T-helper 1 cell treated with Interleukin-12 subunit alpha and Interleukin-12 subunit beta and Interleukin-4 antibody, amounts not matched to agents 30 μg/mL and 1 μg/mL, for 36 hours (primary cell): Measurements from ENCODE around the gene MS4A18.
A peak's percentile ranks its signal among the peaks of the same experiment; 100 is the strongest.

Experiments used
- H3K27ac Mint-ChIP-seq: one replicate; pipeline ENCODE4 v1.8.0; 2021; ENCODE audit warnings: mild to moderate bottlenecking, mixed read lengths
- H3K27me3 Mint-ChIP-seq: one replicate; pipeline ENCODE4 v1.8.0; 2021; ENCODE audit warnings: low read depth, mixed read lengths
- H3K36me3 Mint-ChIP-seq: one replicate; pipeline ENCODE4 v1.8.0; 2021; ENCODE audit warnings: low read depth, mixed read lengths
- H3K4me1 Mint-ChIP-seq: one replicate; pipeline ENCODE4 v1.8.0; 2021; ENCODE audit warnings: low read depth, mixed read lengths
- H3K4me3 Mint-ChIP-seq: one replicate; pipeline ENCODE4 v1.8.0; 2021; ENCODE audit warnings: mild to moderate bottlenecking, moderate library complexity, mixed read lengths
- H3K9me3 Mint-ChIP-seq: one replicate; pipeline ENCODE4 v1.8.0; 2021; ENCODE audit warnings: mixed read lengths

MS4A18 gene

DNA sequence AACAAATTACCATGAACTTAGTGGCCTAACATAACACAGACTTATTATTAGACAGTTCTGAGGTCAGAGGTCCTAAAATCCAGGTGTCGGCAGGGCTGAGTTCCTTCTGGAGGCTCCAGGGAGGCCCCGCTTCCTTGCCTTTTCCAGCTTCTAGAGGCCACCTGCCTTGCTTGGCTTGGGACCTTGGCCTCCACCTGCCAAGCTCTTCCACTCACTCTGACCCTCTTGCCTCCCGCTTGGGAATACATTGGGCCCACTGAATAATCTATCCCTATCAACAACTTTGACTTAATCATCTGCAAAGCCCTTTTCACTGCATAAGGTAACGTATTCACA lies 57.4 kb downstream of the MS4A18 start:
- H3K36me3 Mint-ChIP-seq, result no peaks in the 10 kb centered on the region
- H3K4me1 Mint-ChIP-seq, result no peaks in the 10 kb centered on the region
- H3K27me3 Mint-ChIP-seq, result peaks cover 11% of the 10 kb centered on the region
- no peak overlapping the region for H3K27ac Mint-ChIP-seq
- H3K4me3 Mint-ChIP-seq, result no peak overlapping the region
- no peaks in the 10 kb centered on the region for H3K9me3 Mint-ChIP-seq

- H3K27ac Mint-ChIP-seq, result no peak overlapping the region
- no peaks in the 10 kb centered on the region for H3K4me1 Mint-ChIP-seq
- H3K9me3 Mint-ChIP-seq, result no peaks in the 10 kb centered on the region
- H3K27me3 Mint-ChIP-seq, result peaks cover 6% of the 10 kb centered on the region
- H3K36me3 Mint-ChIP-seq, result no peaks in the 10 kb centered on the region
- no peak overlapping the region for H3K4me3 Mint-ChIP-seq
Measured at GRCh38 chr11:60782393-60783140, 58.0 kb downstream of the MS4A18 start.

- Mint-ChIP-seq H3K36me3 (no peaks in the 10 kb centered on the region), H3K27ac (no peak overlapping the region), H3K9me3 (no peaks in the 10 kb centered on the region), H3K4me3 (no peak overlapping the region), H3K4me1 (no peaks in the 10 kb centered on the region), H3K27me3 (peaks cover 3% of the 10 kb centered on the region)
Measured at GRCh38 chr11:60783141-60783484, 58.6 kb downstream of the MS4A18 start.

DNA sequence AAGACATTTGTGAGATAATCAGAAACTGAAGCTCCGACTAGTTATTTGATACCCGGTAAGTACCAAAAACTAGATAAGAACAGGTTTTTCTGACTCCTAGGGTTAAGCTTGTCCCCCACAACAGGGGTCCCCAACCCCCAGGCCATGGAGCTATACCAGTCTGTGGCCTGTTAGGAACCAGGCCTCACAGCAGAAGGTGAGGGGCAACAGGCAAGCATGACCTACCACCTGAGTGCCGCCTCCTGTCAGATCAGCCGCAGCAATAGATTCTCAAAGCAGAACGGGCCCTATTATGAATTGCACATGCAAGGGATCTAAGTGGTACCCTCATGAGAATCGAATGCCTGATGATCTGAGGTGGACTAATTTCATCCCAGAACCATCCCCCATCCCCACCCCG lies 59.4 kb downstream of the MS4A18 start:
- H3K27ac Mint-ChIP-seq, result no peak overlapping the region
- no peaks in the 10 kb centered on the region for H3K36me3 Mint-ChIP-seq
- H3K4me3 Mint-ChIP-seq, result no peak overlapping the region
- H3K4me1 Mint-ChIP-seq, result no peaks in the 10 kb centered on the region
- H3K27me3 Mint-ChIP-seq, result no peaks in the 10 kb centered on the region
- no peaks in the 10 kb centered on the region for H3K9me3 Mint-ChIP-seq

DNA sequence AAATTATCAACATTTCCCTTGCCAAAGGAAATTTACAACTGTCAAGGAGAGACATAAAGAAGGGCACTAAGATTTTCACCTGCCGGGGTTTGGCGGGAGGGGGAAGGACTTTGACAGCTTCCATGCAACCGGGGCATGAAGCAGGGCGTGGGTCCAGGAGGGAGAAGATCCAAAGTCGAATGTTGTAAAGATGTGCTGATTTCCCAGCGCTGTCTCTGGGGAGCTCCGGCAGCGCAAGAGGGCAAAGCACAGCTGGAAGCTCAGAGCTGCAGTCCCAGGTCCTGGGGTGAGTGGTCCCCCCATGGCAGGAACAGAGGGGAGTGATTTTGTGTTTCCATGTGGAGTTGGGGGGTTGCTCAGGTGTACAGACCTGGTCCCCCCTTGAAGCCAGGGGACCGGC lies 60.6 kb downstream of the MS4A18 start, which contains the start of gene MS4A10:
Gene MS4A10 (plus strand): TSS at position 198 of the 400 bp plus-strand sequence. CDS start 5,003 bp downstream, outside the sequence.
- no peaks in the 10 kb centered on the region for H3K9me3 Mint-ChIP-seq
- no peaks in the 10 kb centered on the region for H3K36me3 Mint-ChIP-seq
- no peaks in the 10 kb centered on the region for H3K27me3 Mint-ChIP-seq
- H3K4me1 Mint-ChIP-seq, result no peaks in the 10 kb centered on the region
- peak within 1 kb of the TSS; percentile 39 for H3K27ac Mint-ChIP-seq
- H3K4me3 Mint-ChIP-seq, result no peak within 1 kb of the TSS

DNA sequence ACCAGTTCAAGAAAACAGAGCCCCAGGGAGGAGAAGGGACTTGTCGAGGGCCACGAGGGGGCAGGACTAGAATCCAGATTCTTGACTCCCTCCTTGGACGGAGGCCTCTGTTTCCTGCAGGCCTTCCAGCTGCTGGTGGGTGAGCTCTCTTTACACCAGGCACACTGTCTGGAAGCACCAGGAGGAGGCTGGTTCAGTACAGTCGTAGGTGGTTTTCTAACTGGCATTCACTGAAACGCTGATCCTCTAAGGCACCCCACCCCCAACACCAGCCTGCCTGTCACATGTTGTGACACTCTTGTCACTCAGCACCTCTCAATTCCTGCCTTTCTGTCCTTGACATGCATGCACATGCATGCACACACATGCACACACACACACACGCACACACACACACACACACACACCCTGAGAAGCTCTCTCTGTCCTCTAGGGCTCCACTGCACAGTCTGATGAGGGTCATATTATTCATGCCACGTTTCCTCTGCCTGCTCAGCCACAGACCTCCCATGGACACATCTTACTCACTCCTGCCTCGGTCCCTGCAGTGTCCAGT lies 61.4 kb downstream of the MS4A18 start:
- no peaks in the 10 kb centered on the region for H3K4me1 Mint-ChIP-seq
- H3K9me3 Mint-ChIP-seq, result no peaks in the 10 kb centered on the region
- H3K4me3 Mint-ChIP-seq, result no peak overlapping the region
- H3K36me3 Mint-ChIP-seq, result no peaks in the 10 kb centered on the region
- no peaks in the 10 kb centered on the region for H3K27me3 Mint-ChIP-seq
- peak overlapping the region; percentile 39 for H3K27ac Mint-ChIP-seq

GRCh38 chr11:60786811-60787567 lies 62.5 kb downstream of the MS4A18 start:
- no peak overlapping the region for H3K27ac Mint-ChIP-seq
- H3K4me3 Mint-ChIP-seq, result no peak overlapping the region
- H3K36me3 Mint-ChIP-seq, result no peaks in the 10 kb centered on the region
- no peaks in the 10 kb centered on the region for H3K27me3 Mint-ChIP-seq
- no peaks in the 10 kb centered on the region for H3K4me1 Mint-ChIP-seq
- no peaks in the 10 kb centered on the region for H3K9me3 Mint-ChIP-seq

- Mint-ChIP-seq H3K4me3 (no peak overlapping the region), H3K27ac (no peak overlapping the region), H3K27me3 (no peaks in the 10 kb centered on the region), H3K36me3 (no peaks in the 10 kb centered on the region), H3K4me1 (no peaks in the 10 kb centered on the region), H3K9me3 (no peaks in the 10 kb centered on the region)
Measured at GRCh38 chr11:60788401-60789125, 64.0 kb downstream of the MS4A18 start.

DNA sequence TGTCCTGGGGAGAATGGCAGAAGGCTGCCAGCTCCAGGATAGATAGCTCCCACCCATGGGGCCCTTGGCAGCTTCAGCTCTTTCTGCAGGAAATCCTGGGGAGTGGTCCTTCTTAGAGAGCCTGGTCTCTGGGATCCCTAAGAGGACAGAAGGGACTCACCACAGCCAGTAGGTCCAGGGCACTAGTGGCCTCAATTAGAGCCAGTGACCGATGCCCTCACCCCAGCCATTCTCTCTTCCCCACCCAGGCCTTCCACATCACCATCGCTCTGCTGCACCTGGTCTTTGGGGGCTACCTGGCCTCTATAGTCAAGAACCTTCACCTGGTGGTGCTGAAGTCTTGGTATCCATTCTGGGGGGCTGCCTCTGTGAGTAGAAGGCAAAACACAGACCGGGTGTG lies 66.2 kb downstream of the MS4A18 start:
- H3K27me3 Mint-ChIP-seq, result no peaks in the 10 kb centered on the region
- H3K9me3 Mint-ChIP-seq, result no peaks in the 10 kb centered on the region
- no peak overlapping the region for H3K27ac Mint-ChIP-seq
- H3K4me1 Mint-ChIP-seq, result no peaks in the 10 kb centered on the region
- H3K36me3 Mint-ChIP-seq, result no peaks in the 10 kb centered on the region
- no peak overlapping the region for H3K4me3 Mint-ChIP-seq

DNA sequence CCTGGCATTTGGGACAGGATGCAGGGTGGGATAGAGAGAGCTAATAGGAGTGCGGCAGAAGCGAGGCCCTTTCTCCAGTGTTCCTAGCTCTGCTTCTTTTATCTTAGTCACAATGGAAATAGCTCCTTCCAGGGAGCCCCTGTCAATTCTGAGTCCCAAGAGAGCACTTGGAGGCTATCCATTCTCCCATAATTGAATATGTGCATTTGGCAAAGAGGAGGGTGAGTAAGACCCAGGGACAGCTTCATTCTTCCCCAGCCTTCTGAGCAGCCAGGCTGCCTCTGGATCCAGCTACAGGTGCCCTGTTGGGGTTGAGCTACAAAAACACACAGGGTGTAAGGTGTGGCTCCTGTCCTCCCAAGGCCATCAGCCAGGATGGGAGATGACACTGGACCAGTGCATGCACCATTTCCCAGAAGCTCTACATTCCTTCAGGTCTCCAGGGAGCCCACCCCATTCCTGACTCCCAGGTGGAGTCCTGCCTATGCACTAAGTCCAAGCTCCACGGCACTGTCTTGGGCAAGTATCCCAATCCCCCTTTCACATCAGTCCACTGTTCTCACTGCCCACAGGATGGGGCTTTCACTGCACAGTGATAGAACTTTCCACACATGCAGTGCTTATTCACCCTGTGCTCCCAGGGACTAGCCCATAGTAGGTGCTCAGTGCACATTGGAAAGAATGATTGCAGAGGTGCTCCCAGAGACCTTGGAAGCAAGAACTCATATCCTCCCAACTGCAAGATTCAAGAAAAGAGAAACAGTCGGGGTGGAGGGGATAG lies 66.8 kb downstream of the MS4A18 start:
- H3K36me3 Mint-ChIP-seq, result no peaks in the 10 kb centered on the region
- no peaks in the 10 kb centered on the region for H3K4me1 Mint-ChIP-seq
- H3K4me3 Mint-ChIP-seq, result no peak overlapping the region
- H3K27ac Mint-ChIP-seq, result no peak overlapping the region
- H3K9me3 Mint-ChIP-seq, result no peaks in the 10 kb centered on the region
- H3K27me3 Mint-ChIP-seq, result no peaks in the 10 kb centered on the region

GRCh38 chr11:60792521-60792920 lies 68.0 kb downstream of the MS4A18 start:
- H3K27ac Mint-ChIP-seq, result no peak overlapping the region
- H3K4me3 Mint-ChIP-seq, result no peak overlapping the region

More at GRCh38 chr11:60792521-60792920, 68.0 kb downstream of the MS4A18 start:
- H3K27me3 Mint-ChIP-seq, result no peaks in the 10 kb centered on the region
- no peaks in the 10 kb centered on the region for H3K36me3 Mint-ChIP-seq
- no peaks in the 10 kb centered on the region for H3K9me3 Mint-ChIP-seq
- no peaks in the 10 kb centered on the region for H3K4me1 Mint-ChIP-seq
